Measurements from ENCODE around the gene RTEL1.
"Not testable (repeated sequence)": the region's sequence is repeated elsewhere in the genome, so short reads cannot be mapped to it uniquely, and the experiment has no call there.

Gene RTEL1

DNA sequence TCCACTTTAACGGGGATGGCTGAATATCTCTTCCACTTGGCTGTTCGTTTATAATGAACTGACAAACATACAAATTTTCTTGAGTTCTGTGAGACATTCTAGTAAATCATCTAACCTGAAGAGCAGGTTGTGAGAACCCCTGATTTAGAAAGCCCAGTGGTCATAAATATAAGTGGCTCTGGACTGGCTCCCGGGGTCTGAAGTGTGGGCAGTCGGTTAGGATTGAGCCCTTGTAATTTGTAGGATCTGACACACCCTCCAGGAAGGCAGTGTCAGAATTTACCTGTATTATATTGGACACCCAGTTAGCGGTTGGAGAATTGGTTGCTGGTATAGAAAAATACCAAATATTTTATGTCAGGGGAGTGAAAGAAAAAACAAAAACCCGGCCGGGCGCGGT, 24.4 kb upstream of the RTEL1 start:
- Histone ChIP-seq H3K27ac (no peak overlapping the region), H3K9me3 (replicated peaks in 1 of 11) (no peaks in the 10 kb centered on the region), H3K27me3 (no peaks in the 10 kb centered on the region), H3K4me2 (peak overlapping the region in 7 of 11 experiments; percentile 1 to 90 (median 79); a peak in 8 of 22 replicates), H3K4me1 (peaks cover 56 to 86% (median 75%) of the 10 kb centered on the region in 10 experiments), H3K4me3 (no peak overlapping the region), H3K9ac (no peak overlapping the region), H3K36me3 (no peaks in the 10 kb centered on the region; a peak in 2 of 22 replicates), H4K20me1 (no peaks in the 10 kb centered on the region)
- no peak for TF ChIP-seq Cebpa-rat (IDR thresholded peaks at IDR 0.05)

GRCh38 chr20:63635431-63636141, 22.5 kb upstream of the RTEL1 start:
- H4K20me1 ChIP-seq = peaks cover 0 to 13% (median 0%) of the 10 kb centered on the region in 11 experiments; a peak in 7 of 22 replicates
- H3K27me3 ChIP-seq = no peaks in the 10 kb centered on the region
- H3K27ac ChIP-seq = peak overlapping the region; percentile 38 to 80 (median 68); a peak in 20 of 22 replicates
- 0 out of 20 replicates have a peak overlapping the region, but pooled peaks of 1 of the 10 experiments have one; percentile 10 for H3K4me3 ChIP-seq
- H3K36me3 ChIP-seq = no peaks in the 10 kb centered on the region
- H3K4me1 ChIP-seq = peaks cover 66 to 91% (median 81%) of the 10 kb centered on the region in 10 experiments
- no peaks in the 10 kb centered on the region for H3K9me3 ChIP-seq (replicated peaks in 1 of 11)
- H3K9ac ChIP-seq = peak overlapping the region; percentile 7 to 68 (median 57); a peak in 17 of 22 replicates
- no peak for TF ChIP-seq Cebpa-rat (IDR thresholded peaks at IDR 0.05)
- H3K4me2 ChIP-seq = peak overlapping the region; percentile 72 to 90 (median 85)

GRCh38 chr20:63636752-63637628, 21.1 kb upstream of the RTEL1 start:
- H3K27ac ChIP-seq = peak overlapping the region in 8 of 11 experiments; percentile 13 to 70 (median 36); a peak in 11 of 22 replicates
- peak overlapping the region in 2 of 11 experiments; percentile 12 to 18; a peak in 1 of 22 replicates for H3K9ac ChIP-seq
- no peaks in the 10 kb centered on the region for H3K36me3 ChIP-seq
- H3K4me3 ChIP-seq = no peak overlapping the region
- peak overlapping the region; percentile 9 to 90 (median 79) for H3K4me2 ChIP-seq
- H3K4me1 ChIP-seq = peaks cover 56 to 88% (median 78%) of the 10 kb centered on the region in 10 experiments
- no peaks in the 10 kb centered on the region for H3K27me3 ChIP-seq
- H3K9me3 ChIP-seq (replicated peaks in 1 of 11) = no peaks in the 10 kb centered on the region
- TF ChIP-seq Cebpa-rat (IDR thresholded peaks at IDR 0.05) = no peak
- H4K20me1 ChIP-seq = peaks cover 0 to 17% (median 0%) of the 10 kb centered on the region in 11 experiments; a peak in 7 of 22 replicates

GRCh38 chr20:63639093-63639975, 18.8 kb upstream of the RTEL1 start:
- Histone ChIP-seq H3K4me2 (peak overlapping the region; percentile 73 to 96 (median 91)), H3K36me3 (peaks cover 0 to 13% (median 0%) of the 10 kb centered on the region in 11 experiments; a peak in 13 of 22 replicates), H3K9ac (peak overlapping the region in 10 of 11 experiments; percentile 10 to 64 (median 50); a peak in 15 of 22 replicates), H3K27me3 (0 out of 22 replicates have a peak, but pooled peaks cover 0 to 7% (median 0%) of the 10 kb centered on the region in 11 experiments), H3K4me3 (no peak overlapping the region; a peak in 1 of 20 replicates), H3K4me1 (peaks cover 61 to 92% (median 69%) of the 10 kb centered on the region in 10 experiments), H3K9me3 (replicated peaks in 1 of 11) (no peaks in the 10 kb centered on the region), H4K20me1 (peaks cover 0 to 17% (median 4%) of the 10 kb centered on the region in 11 experiments; a peak in 8 of 22 replicates), H3K27ac (peak overlapping the region in 9 of 11 experiments; percentile 44 to 74 (median 62); a peak in 17 of 22 replicates)
- TF ChIP-seq Cebpa-rat (IDR thresholded peaks at IDR 0.05) = no peak

- Histone ChIP-seq H3K9ac (peak overlapping the region in 7 of 11 experiments; percentile 47 to 64 (median 52); a peak in 9 of 22 replicates), H3K4me1 (peaks cover 54 to 85% (median 61%) of the 10 kb centered on the region in 10 experiments), H4K20me1 (peaks cover 0 to 17% (median 4%) of the 10 kb centered on the region in 11 experiments; a peak in 8 of 22 replicates), H3K27ac (peak overlapping the region in 8 of 11 experiments; percentile 44 to 74 (median 62); a peak in 16 of 22 replicates), H3K4me3 (peak overlapping the region in 5 of 10 experiments; percentile 21 to 51 (median 26); a peak in 4 of 20 replicates), H3K36me3 (peaks cover 0 to 14% (median 0%) of the 10 kb centered on the region in 11 experiments; a peak in 13 of 22 replicates), H3K4me2 (peak overlapping the region; percentile 73 to 96 (median 91)), H3K27me3 (0 out of 22 replicates have a peak, but pooled peaks cover 0 to 7% (median 0%) of the 10 kb centered on the region in 11 experiments), H3K9me3 (replicated peaks in 1 of 11) (no peaks in the 10 kb centered on the region)
- no peak for TF ChIP-seq Cebpa-rat (IDR thresholded peaks at IDR 0.05)
These were observed 18.0 kb upstream of the RTEL1 start for GRCh38 chr20:63640086-63640485.

DNA sequence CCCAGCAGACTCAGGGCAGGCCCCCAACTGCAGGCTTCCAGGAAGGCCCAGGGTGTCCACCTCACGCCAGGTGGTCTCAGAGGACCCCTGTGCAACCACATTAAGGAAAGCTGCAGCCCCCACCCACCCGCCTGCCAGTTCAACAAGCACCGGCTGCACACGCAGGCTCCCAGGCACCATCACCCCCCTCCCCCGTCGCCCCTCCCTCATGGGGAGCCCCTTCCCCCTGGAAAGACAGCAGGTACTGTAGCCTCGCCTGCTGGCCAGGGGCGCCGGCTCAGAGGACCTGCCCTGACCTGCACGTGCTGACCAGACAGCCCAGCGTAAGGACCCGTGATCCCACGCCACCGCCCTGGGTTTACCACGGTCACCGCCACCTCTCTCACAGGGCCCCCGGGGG, 17.4 kb upstream of the RTEL1 start:
- H3K27ac ChIP-seq = peak overlapping the region in 3 of 11 experiments; percentile 57 to 70 (median 62); a peak in 3 of 22 replicates
- H3K4me3 ChIP-seq = peak overlapping the region in 5 of 10 experiments; percentile 23 to 51 (median 27); a peak in 5 of 20 replicates
- peaks cover 0 to 17% (median 4%) of the 10 kb centered on the region in 11 experiments; a peak in 8 of 22 replicates for H4K20me1 ChIP-seq
- peaks cover 48 to 79% (median 56%) of the 10 kb centered on the region in 10 experiments for H3K4me1 ChIP-seq
- H3K9me3 ChIP-seq (replicated peaks in 1 of 11); H3K27me3 ChIP-seq: not testable (repeated sequence)
- peaks cover 0 to 18% (median 0%) of the 10 kb centered on the region in 11 experiments; a peak in 13 of 22 replicates for H3K36me3 ChIP-seq
- peak overlapping the region in 2 of 11 experiments; percentile 13 to 64; a peak in 3 of 22 replicates for H3K9ac ChIP-seq
- H3K4me2 ChIP-seq = peak overlapping the region; percentile 73 to 96 (median 91)

DNA sequence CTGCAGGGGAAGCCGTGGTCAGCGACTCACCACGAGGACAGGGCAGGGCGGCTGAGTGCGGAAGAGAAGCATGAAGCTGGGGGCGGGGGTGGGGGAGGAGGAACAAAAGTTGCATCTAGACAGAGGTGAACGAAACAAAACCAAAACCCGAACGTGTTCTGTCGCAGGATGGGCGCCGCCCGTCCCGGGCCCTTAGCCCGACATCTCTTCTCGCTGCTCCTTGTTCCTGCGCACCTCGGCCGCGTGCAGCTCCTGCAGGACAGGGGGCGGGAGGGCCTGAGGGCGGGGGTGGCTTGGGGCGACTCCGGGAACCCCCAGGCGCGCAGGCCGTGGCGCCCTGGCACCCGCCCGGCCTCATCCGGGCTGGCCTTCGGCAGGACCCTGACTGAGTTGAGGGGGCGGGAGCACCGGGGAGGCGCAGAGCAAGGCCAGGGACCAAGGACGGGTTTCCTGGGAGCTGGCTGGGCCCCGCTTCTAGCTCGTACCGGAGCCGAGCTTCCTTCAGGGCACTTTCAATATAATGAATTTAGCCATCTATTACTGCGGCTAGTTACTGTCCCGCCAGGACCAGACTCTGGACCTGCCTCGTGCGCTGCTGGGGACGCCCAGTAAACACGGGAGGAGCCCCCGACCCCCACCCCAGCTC, 16.8 kb upstream of the RTEL1 start:
- Histone ChIP-seq H3K4me2 (peak overlapping the region; percentile 86 to 96 (median 91)), H3K27ac (peak overlapping the region in 10 of 11 experiments; percentile 48 to 76 (median 65); a peak in 17 of 22 replicates), H3K9me3 (replicated peaks in 1 of 11) (no peaks in the 10 kb centered on the region), H3K4me1 (peaks cover 44 to 73% (median 52%) of the 10 kb centered on the region in 10 experiments), H4K20me1 (peaks cover 0 to 17% (median 4%) of the 10 kb centered on the region in 11 experiments; a peak in 10 of 22 replicates), H3K36me3 (peaks cover 0 to 22% (median 0%) of the 10 kb centered on the region in 11 experiments; a peak in 14 of 22 replicates), H3K9ac (peak overlapping the region; percentile 46 to 69 (median 67); a peak in 19 of 22 replicates), H3K4me3 (peak overlapping the region; percentile 42 to 68 (median 52); a peak in 18 of 20 replicates), H3K27me3 (0 out of 22 replicates have a peak, but pooled peaks cover 0 to 7% (median 0%) of the 10 kb centered on the region in 11 experiments)
- TF ChIP-seq Cebpa-rat (IDR thresholded peaks at IDR 0.05) = no peak

All from BLaER1 treated with 17β-estradiol and CSF1 and Interleukin-3, amounts not matched to agents 10 nM and 100 nM (cell line).